NOMO-1 (cell line): ENCODE measurements around the gene PISD.
A peak's percentile ranks its signal among the peaks of the same experiment; 100 is the strongest.
"Not testable (repeated sequence)": the region's sequence is repeated elsewhere in the genome, so short reads cannot be mapped to it uniquely, and the experiment has no call there.

Source experiments
- DNase-seq, 2 experiments: peaks; one replicate each; lab custom pipeline; 2025; ENCODE audit not compliant: unreplicated experiment in 2 of 2; lab: John Stamatoyannopoulos, UW

The PISD gene

GRCh38 chr22:31661851-31662667 lies at the start of gene PISD:
TSS of gene PISD (minus strand) at chr22:31662215. CDS start at chr22:31662208, 7 bp downstream.
- DNase-seq, result peak; percentile 93 to 95

- not testable (repeated sequence) for DNase-seq
Measured at GRCh38 chr22:31711226-31711625, 49.2 kb upstream of the PISD start.

- DNase-seq, result no peak
Measured at GRCh38 chr22:31707519-31707918, 45.5 kb upstream of the PISD start.

- peak; percentile 29 to 32 for DNase-seq
Measured at GRCh38 chr22:31695423-31695822, 33.4 kb upstream of the PISD start.

- DNase-seq, result not testable (repeated sequence)
Measured at GRCh38 chr22:31694046-31694445, 32.0 kb upstream of the PISD start.

- peak; percentile 28 to 61 for DNase-seq
Measured at GRCh38 chr22:31692186-31692886, 30.3 kb upstream of the PISD start.

- DNase-seq, result no peak
Measured at GRCh38 chr22:31691408-31691807, 29.4 kb upstream of the PISD start.

- no peak for DNase-seq
Measured at GRCh38 chr22:31683181-31684105, 21.4 kb upstream of the PISD start.

GRCh38 chr22:31682751-31683150 lies 20.7 kb upstream of the PISD start:
- no peak for DNase-seq

- DNase-seq, result no peak
Measured at GRCh38 chr22:31681349-31682345, 19.6 kb upstream of the PISD start.

- DNase-seq, result no peak
Measured at GRCh38 chr22:31680861-31681341, 18.9 kb upstream of the PISD start.

GRCh38 chr22:31678748-31679147 lies 16.7 kb upstream of the PISD start:
- no peak for DNase-seq

GRCh38 chr22:31676700-31677099 lies 14.7 kb upstream of the PISD start:
- DNase-seq, result peak; percentile 93 to 95

GRCh38 chr22:31674219-31674618 lies 12.2 kb upstream of the PISD start:
- peak; percentile 56 to 81 for DNase-seq

- DNase-seq, result not testable (repeated sequence)
Measured at GRCh38 chr22:31668849-31669248, 6.8 kb upstream of the PISD start.

- no peak for DNase-seq
Measured at GRCh38 chr22:31662668-31663037, 638 bp upstream of the PISD start.

GRCh38 chr22:31660860-31661341 lies 1.1 kb downstream of the PISD start:
- peak; percentile 42 to 79 for DNase-seq

GRCh38 chr22:31659246-31659645 lies 2.8 kb downstream of the PISD start:
- no peak for DNase-seq

GRCh38 chr22:31654408-31654807 lies 7.6 kb downstream of the PISD start:
- no peak for DNase-seq
